Neuronal stem cell (in vitro differentiated cells): Measurements from ENCODE around the gene DIP2C.

Experiments
- DNase-seq: peaks from one replicate; pipeline ENCODE4 v3.0.0-alpha.2; 2013; ENCODE audit warnings: low spot score
- H2AFZ ChIP-seq: one replicate; pipeline ENCODE4 v1.6.1; 2013; ENCODE audit warnings: mild to moderate bottlenecking, low read length, inconsistent platforms
- H2AK5ac ChIP-seq: 2 replicates; pipeline ENCODE4 v1.6.1; 2013; ENCODE audit warnings: low read depth, mild to moderate bottlenecking, inconsistent platforms, low read length, moderate library complexity, mixed read lengths
- H2BK120ac ChIP-seq: 2 replicates; pipeline ENCODE4 v1.6.1; 2013; ENCODE audit warnings: low read depth, mild to moderate bottlenecking, inconsistent platforms, low read length, moderate library complexity, mixed read lengths
- H2BK12ac ChIP-seq: one replicate; pipeline ENCODE4 v1.6.1; 2013; ENCODE audit warnings: low read length, inconsistent platforms
- H2BK15ac ChIP-seq: 2 replicates; pipeline ENCODE4 v1.6.1; 2013; ENCODE audit warnings: mild to moderate bottlenecking, low read length, inconsistent platforms, mixed read lengths
- H2BK5ac ChIP-seq: one replicate; pipeline ENCODE4 v1.6.1; 2013; ENCODE audit warnings: inconsistent platforms, mild to moderate bottlenecking, low read length, moderate library complexity
- H3K14ac ChIP-seq: one replicate; pipeline ENCODE4 v1.6.1; 2013; ENCODE audit warnings: low read length, inconsistent platforms
- H3K18ac ChIP-seq: 2 replicates; pipeline ENCODE4 v1.6.1; 2013; ENCODE audit warnings: low read length, inconsistent platforms
- H3K23ac ChIP-seq: 2 replicates; pipeline ENCODE4 v1.6.1; 2013; ENCODE audit warnings: low read depth, mild to moderate bottlenecking, mixed read lengths, low read length, inconsistent platforms; ENCODE audit not compliant: poor library complexity
- H3K27ac ChIP-seq: replicated peaks from 3 replicates; pipeline ENCODE4 v1.5.1; 2013; ENCODE audit warnings: low read length, inconsistent platforms
- H3K27me3 ChIP-seq, 3 experiments: 2 replicates each; pipeline ENCODE4 v1.6.1; 2013; ENCODE audit warnings: low read length in 3 of 3, mild to moderate bottlenecking in 2 of 3, inconsistent platforms in 1 of 3, low read depth in 1 of 3, mixed read lengths in 1 of 3, moderate library complexity in 1 of 3; ENCODE audit not compliant: control insufficient read depth in 3 of 3, insufficient read depth in 3 of 3
- H3K36me3 ChIP-seq, 2 donors: replicated peaks in 1 of 2; 2 replicates each; pipeline ENCODE4 v1.6.1; 2013; ENCODE audit warnings: low read length in 2 of 2; ENCODE audit not compliant: control insufficient read depth in 2 of 2, insufficient read depth in 2 of 2
- H3K4ac ChIP-seq: 2 replicates; pipeline ENCODE4 v1.6.1; 2013; ENCODE audit warnings: inconsistent platforms, mild to moderate bottlenecking, low read length, moderate library complexity
- H3K4me1 ChIP-seq, 2 donors: 1 replicate in 1 of 2; 2 replicates in 1 of 2; pipeline ENCODE4 v1.6.1; 2013; ENCODE audit warnings: low read length in 2 of 2, low read depth in 1 of 2; ENCODE audit not compliant: control insufficient read depth in 2 of 2, insufficient read depth in 1 of 2
- H3K4me2 ChIP-seq: one replicate; pipeline ENCODE4 v1.6.1; 2013; ENCODE audit warnings: mild to moderate bottlenecking, low read length, inconsistent platforms; ENCODE audit not compliant: insufficient read depth, poor library complexity, severe bottlenecking
- H3K4me3 ChIP-seq, 2 donors: 2 replicates each; pipeline ENCODE4 v1.5.1; 2013; ENCODE audit warnings: low read length in 2 of 2, mild to moderate bottlenecking in 2 of 2, inconsistent platforms in 1 of 2, moderate library complexity in 1 of 2
- H3K79me1 ChIP-seq: one replicate; pipeline ENCODE4 v1.6.1; 2013; ENCODE audit warnings: low read depth, mild to moderate bottlenecking, inconsistent platforms, low read length, moderate library complexity
- H3K9ac ChIP-seq: one replicate; pipeline ENCODE4 v1.6.1; 2013; ENCODE audit warnings: mild to moderate bottlenecking, low read depth, low read length, inconsistent platforms; ENCODE audit not compliant: poor library complexity
- H3K9me3 ChIP-seq, 2 donors: replicated peaks in 1 of 2; 2 replicates each; pipeline versions ENCODE3 to v1.6.1; 2013; ENCODE audit warnings: low read length in 2 of 2, mild to moderate bottlenecking in 2 of 2, inconsistent platforms in 1 of 2, low read depth in 1 of 2, mixed read lengths in 1 of 2, moderate library complexity in 1 of 2; ENCODE audit not compliant: control insufficient read depth in 2 of 2, insufficient read depth in 1 of 2
- H4K8ac ChIP-seq: one replicate; pipeline ENCODE4 v1.6.1; 2013; ENCODE audit warnings: low read depth, mild to moderate bottlenecking, inconsistent platforms, low read length, moderate library complexity
- H4K91ac ChIP-seq: one replicate; pipeline ENCODE4 v1.6.1; 2013; ENCODE audit warnings: low read length, low read depth, mild to moderate bottlenecking, inconsistent platforms; ENCODE audit not compliant: poor library complexity
- WGBS, 2 donors: extraction: QIAGEN DNeasy Blood & Tissue Kit; methylation state at CpG; one replicate each; pipeline ENCODE4 v1.1.7; 2013; ENCODE audit warnings: missing lambda C conversion rate in 2 of 2, mixed read lengths in 1 of 2; ENCODE audit not compliant: insufficient read length in 2 of 2, insufficient replicate concordance in 1 of 2; ENCODE audit errors: extremely low coverage in 2 of 2; 5-methylcytosine and 5-hydroxymethylcytosine counted together

The DIP2C gene

DNA sequence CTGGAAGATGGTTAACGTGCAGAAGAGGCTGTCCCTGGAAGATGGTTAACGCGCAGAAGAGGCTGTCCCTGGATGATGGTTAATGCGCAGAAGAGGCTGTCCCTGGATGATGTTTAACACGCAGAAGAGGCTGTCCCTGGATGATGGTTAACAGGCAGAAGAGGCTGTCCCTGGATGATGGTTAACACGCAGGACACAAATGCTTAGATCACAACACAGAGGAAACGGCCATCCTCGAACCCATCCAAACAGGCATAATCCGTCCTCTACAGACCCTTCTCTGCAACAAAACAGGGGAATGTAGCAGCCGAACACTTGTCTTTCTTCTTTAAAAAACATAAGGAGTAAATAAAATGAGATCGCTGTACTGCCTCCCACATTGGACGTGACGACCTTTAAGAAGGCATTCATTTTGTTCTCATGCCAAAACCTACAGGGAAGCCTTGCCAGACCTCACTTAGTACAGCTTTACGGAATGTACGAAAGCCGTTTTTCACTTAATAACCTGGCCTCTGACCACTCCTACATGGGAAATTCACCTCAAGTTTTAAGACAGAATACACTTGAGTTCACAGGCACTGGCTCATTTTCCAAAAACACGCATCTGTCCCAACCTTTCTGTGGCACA lies 309.0 kb downstream of the DIP2C start:
- Histone ChIP-seq H2BK12ac (no peak overlapping the region), H3K18ac (no peak overlapping the region), H3K4me3 (no peak overlapping the region), H3K9me3 (peaks cover 4 to 6% of the 10 kb centered on the region in 2 donors), H4K91ac (no peak overlapping the region), H3K4me1 (no peaks in the 10 kb centered on the region), H2BK15ac (no peak overlapping the region), H2AK5ac (no peak overlapping the region), H3K9ac (no peak overlapping the region), H3K4ac (no peak overlapping the region), H3K23ac (no peak overlapping the region), H3K27ac (no peak overlapping the region), H3K36me3 (peaks cover 22 to 92% of the 10 kb centered on the region in 2 donors), H3K79me1 (no peaks in the 10 kb centered on the region), H3K27me3 (no peaks in the 10 kb centered on the region), H3K4me2 (no peak overlapping the region), H4K8ac (no peak overlapping the region), H2BK5ac (no peak overlapping the region), H2AFZ (no peak overlapping the region), H2BK120ac (no peak overlapping the region), H3K14ac (no peak overlapping the region)
- no CpG with 5 or more reads among the region's 17 CpGs for WGBS, 2 donors
- no peak for DNase-seq

DNA sequence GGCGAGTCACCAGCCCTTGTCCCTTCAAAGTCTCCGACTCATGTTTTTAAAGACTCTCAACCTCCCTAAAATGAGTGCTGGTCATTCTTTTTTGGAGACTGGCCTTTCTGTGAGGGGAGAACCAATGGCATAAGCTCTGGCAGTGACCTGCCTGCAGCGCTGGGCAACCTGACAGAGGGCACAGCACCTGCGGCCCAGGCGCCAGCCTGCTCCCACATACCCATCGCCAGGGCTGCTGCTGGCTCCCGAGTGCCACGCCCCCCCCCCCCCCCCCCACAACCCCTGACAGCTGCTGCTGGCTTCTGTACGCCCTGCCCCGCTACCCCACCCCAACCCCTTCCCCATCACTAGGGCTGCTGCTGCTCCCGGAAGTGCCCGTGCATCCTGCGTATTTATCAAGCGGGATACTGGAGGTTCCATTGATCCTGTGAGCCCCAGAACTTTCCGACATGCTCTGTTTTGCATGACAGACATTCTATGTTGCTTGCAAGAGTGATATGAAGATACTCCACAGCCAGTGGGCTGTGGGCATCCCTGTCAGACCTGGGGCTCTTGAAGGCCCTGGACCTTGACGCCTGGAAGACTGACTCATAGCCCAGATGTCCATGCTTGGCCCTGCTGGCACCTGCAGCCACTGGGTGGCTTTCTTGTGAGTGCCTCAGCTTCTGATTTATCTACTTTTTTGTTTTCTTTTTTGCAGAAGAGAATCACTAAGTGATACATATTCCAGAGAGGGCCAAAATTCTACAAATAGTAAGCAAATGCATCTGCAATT lies 310.4 kb downstream of the DIP2C start:
- H2AFZ ChIP-seq, result no peak overlapping the region
- no peak overlapping the region for H3K27ac ChIP-seq
- peaks cover 9 to 11% of the 10 kb centered on the region in 2 donors for H3K9me3 ChIP-seq
- H3K79me1 ChIP-seq, result no peaks in the 10 kb centered on the region
- no peak overlapping the region for H2BK120ac ChIP-seq
- H3K4me2 ChIP-seq, result no peak overlapping the region
- no peak overlapping the region for H3K4me3 ChIP-seq
- H2BK12ac ChIP-seq, result no peak overlapping the region
- no peak overlapping the region for H4K8ac ChIP-seq
- no peak overlapping the region for H3K18ac ChIP-seq
- H2BK15ac ChIP-seq, result no peak overlapping the region
- no peak overlapping the region for H3K9ac ChIP-seq
- H3K14ac ChIP-seq, result no peak overlapping the region
- H3K36me3 ChIP-seq, result peaks cover 21 to 92% of the 10 kb centered on the region in 2 donors
- no peaks in the 10 kb centered on the region for H3K27me3 ChIP-seq
- no peak overlapping the region for H2AK5ac ChIP-seq
- no peak overlapping the region for H2BK5ac ChIP-seq
- no peak for DNase-seq
- H4K91ac ChIP-seq, result no peak overlapping the region
- H3K4ac ChIP-seq, result no peak overlapping the region
- no CpG with 5 or more reads among the region's 16 CpGs for WGBS, 2 donors
- H3K23ac ChIP-seq, result no peak overlapping the region
- peaks cover 2 to 4% of the 10 kb centered on the region in 2 donors for H3K4me1 ChIP-seq

DNA sequence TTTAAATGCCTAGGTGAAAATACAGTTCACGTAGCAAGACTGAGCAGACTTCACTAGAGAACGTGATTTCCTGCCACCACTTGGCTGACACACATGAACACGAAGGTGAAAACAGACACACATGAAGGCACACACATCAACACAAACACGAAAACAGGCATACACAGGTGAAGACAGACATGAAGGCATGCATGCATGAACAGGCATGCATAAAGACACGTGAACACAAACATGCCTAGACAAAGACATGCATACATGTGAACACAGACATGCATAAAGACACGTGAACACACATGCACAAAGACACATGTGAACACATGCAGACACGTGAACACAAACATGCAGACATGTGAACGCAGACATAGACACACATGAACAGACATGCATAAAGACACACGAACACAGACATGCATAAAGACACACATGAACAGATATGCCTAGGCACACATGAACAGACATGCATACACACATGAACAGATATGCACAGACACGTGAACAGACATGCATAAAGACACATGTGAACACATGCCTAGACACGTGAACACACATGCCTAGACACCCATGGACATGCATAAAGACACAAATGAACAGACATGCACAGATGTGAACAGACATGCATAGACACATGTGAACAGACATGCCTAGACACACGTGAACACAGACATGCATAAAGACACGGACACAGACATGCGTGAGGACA lies 311.1 kb downstream of the DIP2C start:
- Histone ChIP-seq H3K23ac (no peak overlapping the region), H3K9ac (no peak overlapping the region), H3K14ac (no peak overlapping the region), H3K4ac (no peak overlapping the region), H3K4me1 (peaks cover 5 to 10% of the 10 kb centered on the region in 2 donors), H2BK12ac (peak overlapping the region; percentile 8), H3K4me2 (no peak overlapping the region), H2BK5ac (no peak overlapping the region), H2AFZ (no peak overlapping the region), H2BK120ac (no peak overlapping the region), H2AK5ac (no peak overlapping the region), H3K4me3 (no peak overlapping the region), H3K79me1 (no peaks in the 10 kb centered on the region), H4K8ac (no peak overlapping the region), H3K9me3 (peaks cover 9 to 11% of the 10 kb centered on the region in 2 donors), H3K27ac (no peak overlapping the region), H3K27me3 (no peaks in the 10 kb centered on the region), H4K91ac (no peak overlapping the region), H3K18ac (no peak overlapping the region), H3K36me3 (peaks cover 19 to 84% of the 10 kb centered on the region in 2 donors), H2BK15ac (no peak overlapping the region)
- no CpG with 5 or more reads among the region's 14 CpGs for WGBS, 2 donors
- no peak for DNase-seq

DNA sequence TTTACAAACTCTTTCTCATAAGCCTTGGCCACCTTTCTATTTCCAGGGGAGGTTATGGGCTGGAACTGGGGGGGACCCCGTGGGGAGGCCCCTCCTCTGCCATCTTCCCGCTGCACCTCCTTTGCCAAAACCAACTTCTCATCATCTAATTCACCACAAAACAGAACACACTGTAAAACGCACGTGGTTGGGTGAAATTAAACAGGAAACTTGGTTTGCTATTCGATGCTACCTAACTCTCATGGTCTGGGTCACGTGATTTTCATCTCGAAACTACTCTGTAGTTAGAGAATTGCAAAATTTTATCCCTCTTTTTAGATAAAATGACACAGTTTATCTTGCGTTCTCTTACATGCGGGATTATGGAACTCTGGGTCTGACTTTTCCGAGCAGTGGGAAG lies 312.2 kb downstream of the DIP2C start:
- Histone ChIP-seq H3K9me3 (peaks cover 9 to 11% of the 10 kb centered on the region in 2 donors), H2AK5ac (no peak overlapping the region), H3K9ac (no peak overlapping the region), H3K27me3 (no peaks in the 10 kb centered on the region), H2BK120ac (no peak overlapping the region), H2BK5ac (no peak overlapping the region), H2AFZ (no peak overlapping the region), H3K79me1 (no peaks in the 10 kb centered on the region), H3K4me3 (no peak overlapping the region), H3K4ac (no peak overlapping the region), H3K27ac (no peak overlapping the region), H3K23ac (no peak overlapping the region), H3K14ac (no peak overlapping the region), H4K91ac (no peak overlapping the region), H3K4me2 (no peak overlapping the region), H3K4me1 (peaks cover 7 to 17% of the 10 kb centered on the region in 2 donors), H2BK15ac (no peak overlapping the region), H3K18ac (no peak overlapping the region), H4K8ac (no peak overlapping the region), H2BK12ac (no peak overlapping the region), H3K36me3 (peaks cover 17 to 82% of the 10 kb centered on the region in 2 donors)
- DNase-seq, result no peak
- no CpG with 5 or more reads among the region's 10 CpGs for WGBS, 2 donors
